ENCODE data around the gene UBE2D3. TPM values are rescaled to one million over a fixed set of nuclear protein-coding genes. Genes with fewer than 3 reads are reported as not detected.

Gene UBE2D3
- total RNA-seq, 1 donor from 2014 or later: 340 TPM

GRCh38 chr4:102772738-102773340 lies 54.5 kb downstream of the UBE2D3 start:
- Histone ChIP-seq H3K27me3 (ENCODE audit: insufficient read depth, low read length) (no peaks in the 10 kb centered on the region), H3K79me2 (ENCODE audit: insufficient read depth, low read length) (no peaks in the 10 kb centered on the region), H3K27ac (ENCODE audit: low read depth, low read length) (no peak overlapping the region), H3K4me2 (ENCODE audit: low read length) (no peak overlapping the region), H3K4me3 (ENCODE audit: insufficient read depth, low read depth, low read length) (no peak overlapping the region), H4K20me1 (ENCODE audit: insufficient read depth, low read length) (no peaks in the 10 kb centered on the region), H3K9ac (ENCODE audit: low read length) (no peak overlapping the region), H3K9me3 (ENCODE audit: insufficient read depth, low read depth, low read length) (no peaks in the 10 kb centered on the region), H3K4me1 (ENCODE audit: insufficient read depth, low read length) (no peaks in the 10 kb centered on the region), H2AFZ (ENCODE audit: low read depth, low read length) (no peak overlapping the region), H3K36me3 (ENCODE audit: insufficient read depth, low read length) (no peaks in the 10 kb centered on the region)
- Mint-ChIP-seq H3K27me3 (ENCODE audit: low read depth, unreplicated experiment) (no peaks in the 10 kb centered on the region), H3K27ac (ENCODE audit: unreplicated experiment) (no peak overlapping the region), H3K4me1 (ENCODE audit: low read depth, unreplicated experiment) (no peaks in the 10 kb centered on the region), H3K4me3 (ENCODE audit: unreplicated experiment) (no peak overlapping the region), H3K9me3 (ENCODE audit: unreplicated experiment) (no peaks in the 10 kb centered on the region), H3K36me3 (ENCODE audit: low read depth, unreplicated experiment) (no peaks in the 10 kb centered on the region)
- no peak for TF ChIP-seq EZH2 (IDR thresholded peaks at IDR 0.05; ENCODE audit: insufficient read depth, low read length)
- TF ChIP-seq, protein P1, sequence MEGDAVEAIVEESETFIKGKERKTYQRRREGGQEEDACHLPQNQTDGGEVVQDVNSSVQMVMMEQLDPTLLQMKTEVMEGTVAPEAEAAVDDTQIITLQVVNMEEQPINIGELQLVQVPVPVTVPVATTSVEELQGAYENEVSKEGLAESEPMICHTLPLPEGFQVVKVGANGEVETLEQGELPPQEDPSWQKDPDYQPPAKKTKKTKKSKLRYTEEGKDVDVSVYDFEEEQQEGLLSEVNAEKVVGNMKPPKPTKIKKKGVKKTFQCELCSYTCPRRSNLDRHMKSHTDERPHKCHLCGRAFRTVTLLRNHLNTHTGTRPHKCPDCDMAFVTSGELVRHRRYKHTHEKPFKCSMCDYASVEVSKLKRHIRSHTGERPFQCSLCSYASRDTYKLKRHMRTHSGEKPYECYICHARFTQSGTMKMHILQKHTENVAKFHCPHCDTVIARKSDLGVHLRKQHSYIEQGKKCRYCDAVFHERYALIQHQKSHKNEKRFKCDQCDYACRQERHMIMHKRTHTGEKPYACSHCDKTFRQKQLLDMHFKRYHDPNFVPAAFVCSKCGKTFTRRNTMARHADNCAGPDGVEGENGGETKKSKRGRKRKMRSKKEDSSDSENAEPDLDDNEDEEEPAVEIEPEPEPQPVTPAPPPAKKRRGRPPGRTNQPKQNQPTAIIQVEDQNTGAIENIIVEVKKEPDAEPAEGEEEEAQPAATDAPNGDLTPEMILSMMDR (IDR thresholded peaks at IDR 0.05; ENCODE audit: insufficient read depth, low read depth, low read length): no peak
- FAIRE-seq (no peak), DNase-seq (ENCODE audit: low read depth) (no peak)

DNA sequence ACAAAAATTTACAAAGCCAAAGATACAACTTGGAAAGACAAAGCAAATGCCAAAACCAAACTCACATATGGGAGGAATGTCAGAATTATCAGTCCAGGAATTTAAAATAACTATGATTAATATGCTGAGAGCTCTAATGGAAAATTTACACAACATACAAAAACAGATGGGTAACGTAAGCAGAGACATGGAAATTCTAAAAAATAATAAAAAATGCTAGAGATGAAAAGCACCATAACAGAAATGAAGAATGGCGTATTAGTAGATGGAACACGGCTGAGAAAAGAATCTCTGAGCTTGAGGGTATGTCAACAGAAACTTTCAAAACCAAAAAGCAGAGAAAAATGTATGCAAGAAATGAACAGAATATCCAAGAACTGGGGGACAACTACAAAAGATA lies 62.5 kb downstream of the UBE2D3 start:
- no peak for TF ChIP-seq EZH2 (IDR thresholded peaks at IDR 0.05; ENCODE audit: insufficient read depth, low read length)
- TF ChIP-seq, protein P1 (IDR thresholded peaks at IDR 0.05; ENCODE audit: insufficient read depth, low read depth, low read length): no peak
- no peak for FAIRE-seq
- no peak overlapping the region for H3K27ac ChIP-seq (ENCODE audit: low read depth, low read length)
- H4K20me1 ChIP-seq (ENCODE audit: insufficient read depth, low read length): no peaks in the 10 kb centered on the region
- no peak overlapping the region for H3K4me3 Mint-ChIP-seq (ENCODE audit: unreplicated experiment)
- H3K4me1 ChIP-seq (ENCODE audit: insufficient read depth, low read length): peaks cover 4% of the 10 kb centered on the region
- H3K4me3 ChIP-seq (ENCODE audit: insufficient read depth, low read depth, low read length): no peak overlapping the region
- H3K27me3 ChIP-seq (ENCODE audit: insufficient read depth, low read length): no peaks in the 10 kb centered on the region
- H3K9ac ChIP-seq (ENCODE audit: low read length): no peak overlapping the region
- no peaks in the 10 kb centered on the region for H3K36me3 Mint-ChIP-seq (ENCODE audit: low read depth, unreplicated experiment)
- no peak overlapping the region for H3K4me2 ChIP-seq (ENCODE audit: low read length)
- H3K9me3 Mint-ChIP-seq (ENCODE audit: unreplicated experiment): no peaks in the 10 kb centered on the region
- H3K27ac Mint-ChIP-seq (ENCODE audit: unreplicated experiment): no peak overlapping the region
- no peaks in the 10 kb centered on the region for H3K9me3 ChIP-seq (ENCODE audit: insufficient read depth, low read depth, low read length)
- peaks cover 2% of the 10 kb centered on the region for H3K79me2 ChIP-seq (ENCODE audit: insufficient read depth, low read length)
- H3K4me1 Mint-ChIP-seq (ENCODE audit: low read depth, unreplicated experiment): no peaks in the 10 kb centered on the region
- no peaks in the 10 kb centered on the region for H3K36me3 ChIP-seq (ENCODE audit: insufficient read depth, low read length)
- DNase-seq (ENCODE audit: low read depth): no peak
- no peaks in the 10 kb centered on the region for H3K27me3 Mint-ChIP-seq (ENCODE audit: low read depth, unreplicated experiment)
- H2AFZ ChIP-seq (ENCODE audit: low read depth, low read length): no peak overlapping the region

DNA sequence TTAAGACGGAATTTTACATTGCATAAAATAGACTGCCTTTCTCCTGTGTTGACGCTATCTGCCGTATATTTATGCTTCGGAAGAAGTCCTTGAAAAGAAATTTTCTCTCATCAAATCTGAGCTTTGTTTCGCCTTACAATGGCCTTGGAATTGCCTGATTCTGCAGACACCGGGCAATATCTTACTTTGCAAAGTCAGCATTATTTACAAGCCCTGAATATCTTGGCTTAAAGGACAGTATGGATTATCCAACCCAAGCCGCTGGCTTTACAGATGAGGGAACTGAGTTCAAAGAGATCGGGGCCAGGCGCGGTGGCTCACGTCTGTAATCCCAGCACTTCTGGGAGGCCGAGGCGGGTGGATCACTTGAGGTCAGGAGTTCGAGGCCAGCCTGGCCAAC lies 65.4 kb downstream of the UBE2D3 start:
- no peaks in the 10 kb centered on the region for H3K27me3 ChIP-seq (ENCODE audit: insufficient read depth, low read length)
- peaks cover 18% of the 10 kb centered on the region for H3K79me2 ChIP-seq (ENCODE audit: insufficient read depth, low read length)
- peaks cover 6% of the 10 kb centered on the region for H3K4me1 Mint-ChIP-seq (ENCODE audit: low read depth, unreplicated experiment)
- no peaks in the 10 kb centered on the region for H3K27me3 Mint-ChIP-seq (ENCODE audit: low read depth, unreplicated experiment)
- no peak for FAIRE-seq
- peak overlapping the region; percentile 99 for H2AFZ ChIP-seq (ENCODE audit: low read depth, low read length)
- TF ChIP-seq EZH2 (IDR thresholded peaks at IDR 0.05; ENCODE audit: insufficient read depth, low read length): no peak
- TF ChIP-seq, protein P1 (IDR thresholded peaks at IDR 0.05; ENCODE audit: insufficient read depth, low read depth, low read length): no peak
- peak overlapping the region; percentile 99 for H3K4me3 Mint-ChIP-seq (ENCODE audit: unreplicated experiment)
- no peak for DNase-seq (ENCODE audit: low read depth)
- no peak overlapping the region for H3K4me3 ChIP-seq (ENCODE audit: insufficient read depth, low read depth, low read length)
- no peaks in the 10 kb centered on the region for H3K9me3 Mint-ChIP-seq (ENCODE audit: unreplicated experiment)
- H3K9ac ChIP-seq (ENCODE audit: low read length): peak overlapping the region; percentile 87
- no peaks in the 10 kb centered on the region for H3K36me3 ChIP-seq (ENCODE audit: insufficient read depth, low read length)
- peaks cover 6% of the 10 kb centered on the region for H3K4me1 ChIP-seq (ENCODE audit: insufficient read depth, low read length)
- H3K27ac Mint-ChIP-seq (ENCODE audit: unreplicated experiment): no peak overlapping the region
- peaks cover 1% of the 10 kb centered on the region for H3K36me3 Mint-ChIP-seq (ENCODE audit: low read depth, unreplicated experiment)
- H4K20me1 ChIP-seq (ENCODE audit: insufficient read depth, low read length): peaks cover 6% of the 10 kb centered on the region
- H3K27ac ChIP-seq (ENCODE audit: low read depth, low read length): no peak overlapping the region
- H3K9me3 ChIP-seq (ENCODE audit: insufficient read depth, low read depth, low read length): no peaks in the 10 kb centered on the region
- peak overlapping the region; percentile 100 for H3K4me2 ChIP-seq (ENCODE audit: low read length)
